ENCODE data around the gene ABL1.

Gene ABL1

DNA sequence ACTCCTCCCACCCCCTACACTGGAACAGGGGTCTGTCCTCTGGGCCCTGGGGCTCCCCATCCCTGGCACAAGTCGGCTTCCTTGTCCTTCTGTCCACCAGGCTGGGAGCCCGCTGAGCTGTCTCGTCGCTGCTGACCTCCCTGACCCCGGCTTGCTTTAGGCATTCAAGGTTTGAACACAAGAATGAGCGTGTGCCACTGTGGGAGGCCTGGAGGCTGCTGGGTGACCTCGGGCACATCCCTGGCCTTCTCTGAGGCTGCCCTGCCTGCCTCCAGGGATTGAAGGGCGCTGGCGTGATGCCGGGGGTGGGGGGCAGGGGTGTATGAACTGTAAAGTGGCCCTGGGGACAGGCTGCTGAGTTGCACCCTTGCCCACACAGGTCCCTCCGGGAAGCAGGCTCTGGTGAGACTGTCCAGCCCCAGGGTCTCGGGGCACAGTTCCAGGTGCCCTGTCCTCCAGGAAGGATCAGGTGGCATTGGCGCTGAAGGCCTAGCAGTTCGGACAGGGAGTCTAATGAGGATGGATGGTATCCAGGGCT lies 85.8 kb downstream of the ABL1 start:
- DNase-seq = no peak

DNA sequence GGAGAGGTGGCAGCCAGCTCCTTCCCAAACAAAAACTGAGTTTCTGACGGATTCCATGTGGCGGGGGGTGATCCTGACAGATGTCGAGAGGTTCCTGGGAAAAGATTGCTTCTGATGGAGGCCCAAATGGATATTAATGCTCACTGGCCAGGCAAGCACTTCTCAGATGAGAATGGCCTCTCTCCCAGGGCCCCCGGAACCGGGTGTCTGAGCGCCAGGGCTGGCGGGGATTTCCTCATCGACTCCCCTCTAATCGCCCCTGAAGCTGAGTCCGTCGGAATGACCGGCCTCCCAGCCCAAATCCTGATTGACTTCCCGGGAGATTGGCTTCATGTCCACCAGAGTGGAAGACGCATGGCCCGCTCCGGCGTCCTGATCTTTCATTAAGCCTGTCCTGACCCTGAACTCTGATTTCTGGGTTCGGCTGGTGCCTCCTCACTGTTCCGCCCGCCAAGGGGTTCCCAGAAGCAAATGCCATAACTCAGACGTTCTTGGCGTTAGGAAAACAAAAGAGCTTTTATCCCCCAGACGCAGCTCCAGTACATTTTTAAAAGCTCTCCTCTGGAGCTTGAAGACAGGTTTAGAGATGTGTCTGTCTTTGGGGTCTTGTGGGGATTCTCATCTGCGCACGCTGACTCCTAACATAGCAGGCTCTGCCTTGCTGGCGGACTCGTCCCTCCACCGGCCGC lies 86.4 kb downstream of the ABL1 start:
- no peak for DNase-seq

DNA sequence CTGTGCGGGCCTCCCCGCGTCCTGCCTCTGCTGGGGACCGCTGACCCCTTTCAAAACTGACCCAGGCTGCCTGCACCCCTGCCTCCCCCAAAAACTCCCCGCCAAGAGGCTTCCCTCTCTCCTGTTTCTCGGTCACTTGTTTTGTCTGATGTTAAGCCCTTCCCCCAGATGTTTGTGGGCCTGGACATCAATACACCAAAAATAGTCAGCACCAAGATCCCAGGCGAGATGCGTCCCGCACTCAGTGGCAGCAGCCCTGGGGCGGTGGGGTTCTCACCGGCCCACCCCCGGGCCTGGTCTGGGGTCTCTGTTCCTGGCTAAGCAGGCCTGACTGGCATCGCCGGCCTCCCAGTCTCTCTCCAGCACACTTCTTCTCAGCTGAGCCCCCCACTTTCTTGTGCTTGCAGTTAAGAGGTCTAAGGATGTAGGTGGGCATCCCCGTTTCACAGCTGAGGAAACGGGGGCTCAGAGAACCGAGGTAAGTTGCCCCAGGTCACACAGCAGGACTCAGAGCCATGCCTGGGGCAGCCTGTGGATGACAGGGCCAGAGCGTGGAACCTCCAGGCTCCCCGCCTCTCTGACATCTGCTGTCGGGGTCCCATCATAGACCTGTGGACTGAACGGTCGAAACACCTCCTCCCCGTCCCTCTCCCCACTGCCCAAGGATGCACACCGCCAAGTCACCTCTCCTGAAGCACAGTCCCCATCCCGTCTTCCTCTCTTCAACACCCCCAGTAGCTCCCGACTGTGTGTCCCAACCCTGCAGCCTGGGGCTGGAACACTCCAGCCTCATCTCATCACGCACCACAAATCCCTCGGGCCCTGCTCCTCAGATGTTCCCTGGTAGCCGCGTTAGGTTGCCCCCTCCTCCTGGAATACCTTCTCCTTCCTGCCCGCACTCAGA lies 87.2 kb downstream of the ABL1 start:
- DNase-seq = no peak

DNA sequence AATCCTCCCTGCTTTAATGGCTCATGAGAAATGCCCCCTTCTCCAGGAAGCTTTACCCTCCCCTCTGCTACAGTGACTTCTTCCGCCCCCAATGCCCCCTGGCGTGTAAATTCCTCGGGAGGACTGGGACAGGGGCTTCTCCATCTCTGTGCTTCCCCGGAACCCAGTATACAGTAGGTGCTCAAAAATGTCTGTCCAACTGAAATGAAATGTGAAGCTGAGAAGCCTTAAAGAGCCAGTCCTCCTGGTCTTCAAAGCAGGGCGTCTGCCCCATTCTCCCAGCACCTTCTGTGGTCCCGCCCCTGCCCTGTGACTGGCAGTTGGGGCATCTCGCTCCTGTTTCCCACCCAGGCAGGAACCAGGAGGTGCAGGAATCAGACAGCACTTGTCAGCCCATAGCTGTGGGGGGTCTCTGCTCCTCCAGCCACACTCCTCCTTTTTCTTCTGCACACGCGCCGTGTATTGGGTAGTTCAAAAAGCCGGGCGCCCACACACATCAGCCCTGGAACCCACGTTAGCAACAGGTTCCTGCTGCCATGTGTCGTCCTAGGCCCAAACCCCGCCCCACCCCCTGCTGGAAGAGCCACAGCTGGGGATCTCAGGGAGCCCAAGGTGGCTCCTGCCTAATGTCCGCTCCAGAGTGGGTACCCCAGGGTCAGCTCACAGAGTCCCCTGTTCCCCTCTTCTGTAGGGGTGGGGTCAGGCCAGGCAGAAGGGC lies 88.0 kb downstream of the ABL1 start:
- no peak for DNase-seq

DNA sequence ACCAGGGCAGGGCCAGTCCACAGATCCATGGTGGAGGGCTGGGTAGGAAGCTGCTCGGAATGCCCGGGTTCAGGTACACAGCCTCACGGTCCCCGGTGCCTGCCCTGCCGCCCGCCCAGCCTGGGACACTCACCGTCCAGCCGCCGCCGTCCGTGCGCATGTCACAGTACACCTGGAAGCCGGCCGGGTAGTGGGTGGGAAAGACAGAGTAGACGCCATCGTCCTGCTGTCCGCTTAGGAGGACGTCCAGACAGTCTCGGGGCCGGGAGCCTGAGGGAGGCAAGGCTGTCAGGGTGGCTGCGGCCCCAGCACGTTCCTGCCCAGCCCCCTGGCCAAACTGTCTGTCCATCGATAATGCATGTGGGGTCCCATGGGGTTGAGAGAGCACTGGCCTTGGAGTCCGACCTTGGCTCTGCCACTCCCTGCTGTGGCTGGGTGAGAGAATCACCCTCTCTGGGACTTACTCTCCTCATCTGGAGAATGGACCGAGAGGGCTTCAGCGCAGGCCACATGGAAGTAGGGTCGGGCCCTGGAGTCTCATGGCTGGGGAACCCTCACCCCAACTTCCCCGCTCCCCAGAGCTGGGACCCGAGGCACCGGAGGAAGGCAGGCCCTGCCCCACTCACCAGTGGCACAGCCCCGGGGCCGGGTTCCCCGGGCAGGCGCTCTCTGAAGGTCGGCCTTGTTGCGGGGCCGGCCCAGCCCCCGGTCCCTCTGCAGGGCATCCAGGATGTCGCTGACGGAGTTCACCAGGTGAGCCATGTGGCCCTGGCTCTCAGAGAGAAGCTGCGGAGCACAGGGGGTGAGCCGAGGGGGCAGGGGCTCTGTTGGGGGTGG lies 88.8 kb downstream of the ABL1 start:
- DNase-seq = no peak

DNA sequence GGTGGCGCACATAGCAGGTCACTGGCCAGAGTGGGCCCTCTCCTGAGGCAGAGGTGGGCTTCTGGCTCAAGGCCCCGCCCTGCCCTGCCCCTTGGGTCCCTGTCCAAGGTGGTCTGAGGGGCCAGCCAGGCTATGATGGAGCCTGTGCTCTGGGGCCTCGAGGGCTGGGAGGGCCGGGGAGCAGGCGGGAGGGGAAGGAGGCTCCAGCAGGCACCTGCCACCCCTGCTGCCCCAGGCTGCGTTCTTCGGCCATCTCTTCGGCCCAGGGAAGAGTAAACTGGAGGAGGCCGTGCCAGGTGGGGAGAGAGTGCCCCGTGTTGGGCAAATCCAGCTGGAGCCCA lies 89.4 kb downstream of the ABL1 start:
- no peak for DNase-seq

DNA sequence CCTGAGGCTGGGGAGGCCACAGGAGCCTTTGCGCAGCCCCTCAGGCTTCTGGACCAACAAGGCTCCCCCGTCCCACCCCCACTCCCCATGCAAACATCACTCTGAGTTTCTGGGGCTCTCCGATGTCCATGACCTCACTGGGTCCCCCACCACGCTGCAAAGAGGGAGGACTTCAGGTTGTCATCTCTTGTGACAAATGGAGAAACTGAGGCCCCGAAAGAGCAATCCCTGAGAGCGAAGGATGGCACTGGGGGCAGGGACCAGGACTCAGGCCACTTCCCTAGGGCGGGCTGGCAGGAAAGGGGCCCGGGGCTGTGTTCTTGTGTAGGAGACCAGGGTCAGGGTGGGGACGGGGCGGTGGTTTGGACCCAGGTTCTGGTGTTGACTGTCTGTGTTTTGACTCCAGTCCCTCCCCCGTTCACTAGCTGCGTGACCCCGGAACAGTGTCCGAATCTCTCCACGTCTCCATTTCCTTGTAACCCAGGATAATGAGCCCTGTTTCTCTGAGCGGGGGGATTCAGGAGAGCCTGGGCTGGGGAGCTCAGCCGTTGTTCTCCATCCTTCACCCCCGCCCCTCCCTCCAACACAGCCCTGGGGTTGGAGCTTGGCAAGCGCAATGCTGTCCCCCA lies 90.1 kb downstream of the ABL1 start:
- no peak for DNase-seq

DNA sequence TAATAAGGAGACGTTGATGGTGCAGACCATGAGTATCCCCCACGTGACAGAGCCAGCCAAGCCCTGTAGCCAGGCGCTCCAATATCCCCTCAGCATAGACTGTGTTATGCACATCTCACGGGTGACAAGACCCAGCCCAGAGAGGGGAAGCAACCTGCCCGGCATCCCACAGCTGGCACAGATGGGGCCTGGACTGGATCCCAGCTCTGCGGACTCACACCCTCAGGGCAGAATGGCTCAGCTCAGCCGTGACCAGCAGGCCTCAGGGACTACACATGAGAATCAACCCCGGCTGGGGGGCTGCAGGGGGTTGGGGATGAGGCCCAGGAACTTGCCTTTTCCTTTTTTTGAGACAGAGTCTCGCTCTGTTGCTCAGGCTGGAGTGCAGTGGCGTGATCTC lies 92.3 kb downstream of the ABL1 start:
- no peak for DNase-seq

DNA sequence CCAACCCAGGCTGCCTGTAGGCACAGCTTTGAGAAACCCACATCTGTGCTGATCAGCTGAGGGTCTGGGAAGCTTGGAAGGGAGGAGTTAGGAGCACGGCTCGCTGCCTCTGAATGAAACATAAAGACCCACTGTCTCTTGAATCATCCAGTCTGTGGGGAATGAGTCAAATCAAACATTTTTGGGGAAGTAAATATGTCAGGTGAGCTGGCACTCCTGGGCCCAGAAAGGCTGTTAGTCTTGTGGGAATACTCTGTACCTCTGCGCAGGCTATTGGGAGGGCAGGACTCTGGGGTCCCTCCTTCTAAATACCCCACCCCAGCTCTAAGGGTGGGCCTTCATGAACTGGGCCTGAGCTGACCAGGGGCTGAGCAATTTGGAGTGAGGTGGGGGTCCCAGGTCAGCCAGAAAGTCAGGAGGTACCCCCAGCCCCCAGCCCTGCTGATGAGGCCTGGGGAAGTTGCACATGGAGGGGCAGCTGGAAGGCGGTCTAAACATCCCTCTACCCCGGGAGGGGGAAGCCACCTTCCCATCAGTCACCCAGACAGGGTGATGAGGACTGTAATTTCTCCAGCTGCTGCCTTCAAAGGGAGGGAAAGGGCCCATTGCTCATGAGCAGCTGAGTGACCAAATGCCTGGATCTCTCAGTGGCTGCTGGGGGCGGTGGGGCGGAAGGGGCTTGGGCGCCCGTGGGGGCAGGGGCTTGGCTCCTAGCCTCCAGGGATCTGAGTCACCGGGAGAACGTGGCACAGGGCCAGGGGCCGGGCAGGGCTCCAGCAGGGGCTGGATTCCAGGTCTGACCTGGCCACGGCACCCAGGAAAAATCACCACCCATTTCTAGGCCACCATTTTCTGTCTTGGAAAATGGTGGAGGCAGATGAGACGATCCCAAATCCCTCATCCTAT lies 93.2 kb downstream of the ABL1 start:
- no peak for DNase-seq

DNA sequence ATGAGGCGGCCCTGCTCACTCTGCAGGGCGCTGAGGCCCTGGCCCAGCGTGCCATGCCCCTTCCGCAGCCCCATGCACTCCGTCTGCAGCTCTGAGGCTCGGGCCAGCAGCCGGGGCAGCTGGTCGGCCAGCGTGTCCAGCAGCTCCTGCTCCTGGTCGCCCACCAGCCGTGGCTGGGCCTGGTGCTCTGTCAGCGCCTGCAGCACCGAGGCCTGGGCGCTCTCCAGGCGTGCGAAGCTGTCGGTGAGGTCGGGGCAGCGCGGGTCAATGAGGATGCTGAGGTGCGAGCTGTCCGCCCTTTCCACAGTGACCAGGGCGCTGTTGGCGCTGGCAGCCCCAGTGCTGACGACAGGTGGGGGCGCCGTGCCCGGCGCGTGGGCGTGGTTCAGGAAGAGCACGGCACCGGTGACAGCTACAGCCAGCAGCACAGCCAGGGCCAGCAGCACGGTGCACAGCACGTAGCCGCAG lies 94.6 kb downstream of the ABL1 start:
- no peak for DNase-seq

DNA sequence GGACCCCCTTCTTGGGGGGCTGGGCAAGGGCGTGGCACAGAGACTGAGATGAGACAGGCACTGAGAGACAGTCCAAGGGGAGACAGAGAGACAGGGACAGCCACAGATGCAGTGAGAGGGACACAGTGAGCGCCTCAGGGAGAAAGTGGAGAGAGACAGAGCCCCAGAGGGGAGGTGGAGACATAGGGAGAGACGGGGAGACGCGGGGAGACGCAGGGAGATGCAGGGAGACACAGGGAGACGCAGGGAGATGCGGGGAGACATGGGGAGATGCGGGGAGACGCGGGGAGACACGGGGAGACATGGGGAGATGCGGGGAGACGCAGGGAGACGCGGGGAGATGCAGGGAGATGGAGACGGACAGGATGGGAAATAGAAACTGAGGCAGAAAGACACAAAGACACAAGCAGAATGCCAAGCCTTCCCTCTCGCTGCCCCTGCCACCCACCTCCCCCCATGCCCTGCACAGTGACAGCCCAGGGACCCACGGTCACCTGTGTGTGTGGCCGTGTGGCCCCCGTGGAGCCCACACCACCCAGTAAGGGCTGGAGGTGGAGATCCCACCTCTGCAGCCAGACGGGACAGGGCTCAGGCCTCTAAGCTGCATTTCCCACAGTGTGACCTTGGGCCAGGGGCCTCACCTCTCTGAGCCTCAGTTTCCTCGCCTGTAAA lies 95.2 kb downstream of the ABL1 start:
- no peak for DNase-seq

DNA sequence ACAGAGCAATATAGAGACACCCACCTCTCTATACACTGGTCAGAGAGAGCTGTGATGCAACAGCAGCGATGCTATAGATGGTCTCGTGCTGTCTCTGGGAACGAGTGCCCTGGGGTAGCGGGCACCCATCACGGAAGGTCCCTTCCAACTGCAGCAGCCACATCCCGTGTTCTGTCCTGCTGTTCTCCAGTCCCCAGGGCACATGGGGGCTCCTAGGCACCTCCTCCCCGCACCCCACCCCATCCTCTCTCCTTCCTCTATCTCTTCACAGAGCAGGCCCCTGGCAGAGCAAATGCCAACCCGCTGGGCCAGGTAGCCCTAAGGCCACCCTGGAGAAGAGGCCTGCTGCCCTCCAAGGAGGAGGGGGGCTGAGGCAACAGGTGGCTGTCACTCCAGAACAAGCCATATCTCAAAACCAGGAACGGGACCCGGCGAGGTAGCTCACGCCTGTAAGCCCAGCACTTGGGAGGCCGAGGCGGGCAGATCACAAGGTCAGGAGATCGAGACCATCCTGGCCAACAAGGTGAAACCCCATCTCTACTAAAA lies 95.8 kb downstream of the ABL1 start:
- no peak for DNase-seq

DNA sequence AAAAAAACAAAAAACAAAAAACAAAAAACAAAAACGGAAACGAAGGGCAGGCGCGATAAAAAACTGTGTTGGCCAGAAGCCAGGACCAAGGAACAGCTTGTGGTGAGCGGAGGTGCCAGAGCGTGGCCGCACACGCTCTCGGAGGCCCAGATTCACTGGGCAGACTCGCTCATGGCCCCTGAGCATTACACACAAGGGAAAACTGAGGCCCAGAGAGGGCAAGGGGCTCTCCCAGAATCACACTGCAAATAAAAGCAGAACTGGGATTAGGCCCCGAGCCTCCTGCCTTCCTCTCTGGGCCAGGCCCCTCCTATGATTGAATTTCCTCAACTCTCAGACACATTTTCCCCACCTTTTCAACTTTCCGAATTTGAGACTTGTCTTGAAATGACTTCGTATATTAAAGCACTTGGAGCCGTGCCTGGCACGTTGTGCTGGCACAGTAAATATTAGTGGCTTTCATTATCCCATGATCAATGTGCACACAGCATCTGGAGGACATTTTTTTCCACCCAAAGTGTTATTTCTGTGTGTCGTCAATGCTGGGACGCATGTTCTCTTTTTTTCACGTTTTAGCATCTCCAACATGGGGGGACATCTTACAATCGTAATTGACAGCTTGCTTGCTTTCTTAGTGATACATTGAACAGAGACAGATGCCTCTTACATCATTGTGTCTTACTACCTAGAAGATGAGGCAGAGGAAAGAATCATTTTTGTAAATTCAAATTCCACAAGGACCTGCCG lies 96.6 kb downstream of the ABL1 start:
- DNase-seq = no peak

DNA sequence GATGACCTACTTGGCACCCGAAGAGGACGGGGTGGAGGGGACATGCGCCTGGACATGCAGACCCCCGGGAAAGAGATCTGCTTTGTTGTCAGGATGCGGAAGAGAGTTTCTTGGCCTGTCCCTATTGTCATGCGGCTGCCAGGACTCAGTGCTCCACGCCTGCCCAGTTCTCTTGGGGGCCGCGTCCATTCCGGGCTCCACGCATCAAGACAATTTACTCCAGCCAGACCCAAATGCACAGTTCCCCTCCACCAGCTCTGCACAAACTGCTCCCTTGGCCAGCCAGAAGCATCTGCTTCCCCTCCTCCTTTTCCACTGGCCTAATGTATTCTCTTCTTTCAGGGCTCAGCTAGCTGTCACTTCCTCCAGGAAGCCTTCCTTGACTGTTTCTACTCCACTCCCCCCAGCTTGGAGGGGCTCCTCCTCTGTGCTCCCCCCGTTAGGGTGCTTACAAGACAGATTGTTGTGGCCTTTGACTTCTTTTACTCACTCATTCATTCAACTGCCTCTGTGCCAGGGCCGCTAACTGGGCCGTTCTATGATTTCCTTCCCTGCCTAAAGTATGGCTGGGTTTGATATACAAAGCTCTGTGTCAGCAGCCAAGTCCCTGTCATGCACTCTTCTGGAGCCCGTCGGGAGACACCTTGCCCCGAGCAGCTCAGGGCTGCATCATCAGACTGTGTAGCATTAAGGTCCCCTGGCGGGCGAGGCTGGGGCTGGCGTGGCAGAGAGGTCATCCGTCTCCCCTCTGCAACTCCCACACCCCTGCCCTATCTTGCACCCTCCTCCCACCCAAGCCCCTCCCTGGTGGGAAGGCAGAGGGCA lies 97.4 kb downstream of the ABL1 start:
- no peak for DNase-seq

DNA sequence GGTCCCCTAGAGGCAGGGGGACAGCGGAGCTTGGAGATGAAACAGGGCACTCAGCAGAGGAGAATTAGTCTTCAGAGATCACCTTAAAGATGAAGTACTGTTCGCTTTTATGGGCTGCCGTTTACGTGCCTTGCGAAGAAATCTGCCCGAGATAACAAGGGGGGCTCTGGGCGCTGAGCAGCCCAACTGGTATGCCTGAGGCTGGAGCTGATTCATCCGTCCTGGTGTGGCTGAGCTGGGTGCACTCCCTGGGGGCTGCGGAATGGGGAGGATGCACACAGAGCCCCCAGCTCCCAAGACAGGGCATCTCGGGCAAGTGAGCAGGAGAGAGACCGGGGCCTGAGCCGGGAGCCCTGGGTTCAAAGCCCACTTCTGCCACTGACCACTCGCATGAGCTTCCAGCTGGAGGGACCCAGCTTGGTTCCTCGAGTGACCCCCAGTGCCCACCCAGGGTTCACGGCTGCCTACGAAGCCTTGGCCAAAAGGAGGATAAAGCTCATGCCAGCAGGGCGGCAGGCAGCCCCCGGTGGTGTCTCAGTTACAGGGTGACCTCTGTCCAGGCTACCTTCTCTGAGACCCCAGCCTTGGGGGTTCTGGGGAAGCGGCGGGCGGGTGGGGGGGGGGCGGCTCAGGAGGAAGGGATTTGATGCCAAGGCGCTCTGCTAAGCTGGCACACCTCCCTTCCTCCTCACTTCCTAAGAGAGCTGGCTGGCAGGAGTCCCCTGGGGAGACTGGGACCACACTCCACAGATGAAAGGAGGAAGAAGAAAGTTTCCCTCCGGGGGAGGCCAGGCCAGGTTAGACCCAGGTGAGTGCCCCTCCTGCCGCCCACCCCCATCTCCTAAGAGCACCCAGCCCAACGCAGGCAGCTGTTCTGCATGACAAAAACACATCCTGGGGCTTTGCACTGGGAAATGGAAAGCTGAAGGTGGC lies 98.3 kb downstream of the ABL1 start:
- no peak for DNase-seq

DNA sequence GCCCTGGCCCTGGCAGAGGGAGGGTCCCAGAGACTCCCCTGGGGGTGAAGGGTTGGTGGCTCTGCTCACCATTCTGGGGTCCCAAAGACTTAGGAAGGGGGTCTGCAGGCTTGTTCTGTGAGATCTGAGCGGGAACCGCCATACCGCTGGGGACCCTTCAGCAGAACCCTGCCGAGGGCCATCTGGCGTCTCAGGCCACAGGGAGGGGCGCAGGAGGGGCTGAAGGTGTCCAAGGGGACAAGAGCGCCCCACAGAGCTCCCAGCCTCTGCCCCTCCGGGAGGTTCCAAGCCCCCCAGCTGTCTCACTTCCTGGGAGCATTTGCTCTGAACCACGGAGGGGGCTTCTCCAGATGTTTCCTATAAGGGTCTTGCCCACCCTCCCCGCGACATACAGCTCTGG lies 99.2 kb downstream of the ABL1 start:
- DNase-seq = no peak

Data from CD4-positive, alpha-beta T cell treated with Interleukin-21 for 1 hour (primary cell).